ENCODE results near the gene CCSER1.

- TF ChIP-seq CTCF (IDR thresholded peaks at IDR 0.05; ENCODE audit: low read depth, low read length, missing input control): no peak
- no peak for TF ChIP-seq SP1 (IDR thresholded peaks at IDR 0.05)
- TF ChIP-seq, protein P1, sequence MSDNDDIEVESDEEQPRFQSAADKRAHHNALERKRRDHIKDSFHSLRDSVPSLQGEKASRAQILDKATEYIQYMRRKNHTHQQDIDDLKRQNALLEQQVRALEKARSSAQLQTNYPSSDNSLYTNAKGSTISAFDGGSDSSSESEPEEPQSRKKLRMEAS (IDR thresholded peaks at IDR 0.05): no peak
- no peak for TF ChIP-seq TAF1 (conservative IDR thresholded peaks at IDR 0.05)
- no peak for TF ChIP-seq YY1 (IDR thresholded peaks at IDR 0.05)
- no peak for TF ChIP-seq HNF4G (IDR thresholded peaks at IDR 0.05)
- TF ChIP-seq RAD21 (IDR thresholded peaks at IDR 0.05): no peak
Observed at GRCh38 chr4:90660672-90661071, 533.5 kb downstream of the CCSER1 start.

Data from liver (tissue), 3 donors.